Trophoblast cell (in vitro differentiated cells and primary cell): ENCODE measurements around the gene VPS29.

Experiments used
- DNase-seq, 2 donors: peaks; one replicate each; pipeline ENCODE4 v3.0.0-alpha.2; 2016
- H2AFZ ChIP-seq: 2 replicates; pipeline ENCODE4 v1.6.1; 2013; ENCODE audit warnings: low read length, moderate library complexity, mild to moderate bottlenecking; ENCODE audit not compliant: insufficient read depth, poor library complexity
- H2AK5ac ChIP-seq: 2 replicates; pipeline ENCODE4 v1.6.1; 2013; ENCODE audit warnings: mild to moderate bottlenecking, low read length
- H2BK120ac ChIP-seq: 2 replicates; pipeline ENCODE4 v1.6.1; 2013; ENCODE audit warnings: low read length, mild to moderate bottlenecking, moderate library complexity; ENCODE audit not compliant: insufficient read depth, poor library complexity
- H2BK12ac ChIP-seq: 2 replicates; pipeline ENCODE4 v1.6.1; 2013; ENCODE audit warnings: mild to moderate bottlenecking, low read length, moderate library complexity
- H2BK5ac ChIP-seq: 2 replicates; pipeline ENCODE4 v1.6.1; 2013; ENCODE audit warnings: low read length, low read depth, moderate library complexity, mild to moderate bottlenecking; ENCODE audit not compliant: poor library complexity
- H3K14ac ChIP-seq: 2 replicates; pipeline ENCODE4 v1.6.1; 2013; ENCODE audit warnings: mild to moderate bottlenecking, low read length
- H3K18ac ChIP-seq: 2 replicates; pipeline ENCODE4 v1.6.1; 2013; ENCODE audit warnings: mild to moderate bottlenecking, low read length
- H3K23ac ChIP-seq: 2 replicates; pipeline ENCODE4 v1.6.1; 2013; ENCODE audit warnings: low read length
- H3K27ac ChIP-seq: 2 replicates; pipeline ENCODE4 v1.5.1; 2013; ENCODE audit warnings: low read depth, mild to moderate bottlenecking, inconsistent platforms, low read length, moderate library complexity
- H3K27me3 ChIP-seq: 2 replicates; pipeline ENCODE4 v1.6.1; 2013; ENCODE audit warnings: inconsistent platforms, mild to moderate bottlenecking, low read length, moderate library complexity; ENCODE audit not compliant: insufficient read depth
- H3K36me3 ChIP-seq, 2 experiments: 1 replicate in 1 of 2; 2 replicates in 1 of 2; pipeline ENCODE4 v1.6.1; 2013; ENCODE audit warnings: low read length in 2 of 2, mild to moderate bottlenecking in 2 of 2, moderate library complexity in 1 of 2; ENCODE audit not compliant: insufficient read depth in 2 of 2, control insufficient read depth in 1 of 2
- H3K4ac ChIP-seq: 2 replicates; pipeline ENCODE4 v1.6.1; 2013; ENCODE audit warnings: low read depth, mild to moderate bottlenecking, low read length, moderate library complexity
- H3K4me1 ChIP-seq, 2 experiments: 1 replicate in 1 of 2; 2 replicates in 1 of 2; pipeline ENCODE4 v1.6.1; 2013; ENCODE audit warnings: low read length in 2 of 2, mild to moderate bottlenecking in 2 of 2, moderate library complexity in 1 of 2; ENCODE audit not compliant: insufficient read depth in 2 of 2, control insufficient read depth in 1 of 2
- H3K4me2 ChIP-seq: 2 replicates; pipeline ENCODE4 v1.6.1; 2013; ENCODE audit warnings: inconsistent platforms, mild to moderate bottlenecking, low read length, moderate library complexity
- H3K4me3 ChIP-seq: 2 replicates; pipeline ENCODE4 v1.5.1; 2013; ENCODE audit warnings: mild to moderate bottlenecking, low read depth, low read length, inconsistent platforms
- H3K79me1 ChIP-seq: one replicate; pipeline ENCODE4 v1.6.1; 2013; ENCODE audit warnings: low read length
- H3K79me2 ChIP-seq: 2 replicates; pipeline ENCODE4 v1.6.1; 2013; ENCODE audit warnings: low read length, mild to moderate bottlenecking; ENCODE audit not compliant: control insufficient read depth, insufficient read depth, poor library complexity
- H3K9ac ChIP-seq: 2 replicates; pipeline ENCODE4 v1.6.1; 2013; ENCODE audit warnings: mild to moderate bottlenecking, low read length
- H3K9me3 ChIP-seq: 2 replicates; pipeline ENCODE4 v1.6.1; 2013; ENCODE audit warnings: low read depth, mild to moderate bottlenecking, control low read depth, inconsistent platforms, low read length; ENCODE audit not compliant: insufficient read depth
- H4K12ac ChIP-seq: 2 replicates; pipeline ENCODE4 v1.6.1; 2013; ENCODE audit warnings: low read depth, mild to moderate bottlenecking, low read length, moderate library complexity
- H4K8ac ChIP-seq: 2 replicates; pipeline ENCODE4 v1.6.1; 2013; ENCODE audit warnings: low read depth, mild to moderate bottlenecking, low read length, moderate library complexity
- H4K91ac ChIP-seq: one replicate; pipeline ENCODE4 v1.6.1; 2013; ENCODE audit warnings: low read depth, mild to moderate bottlenecking, low read length, moderate library complexity
- WGBS: extraction: QIAGEN DNeasy Blood & Tissue Kit; methylation state at CpG from one replicate; pipeline ENCODE4 v1.1.7; 2013; ENCODE audit warnings: missing lambda C conversion rate; ENCODE audit not compliant: insufficient read length, insufficient coverage; ENCODE audit errors: extremely low coverage; 5-methylcytosine and 5-hydroxymethylcytosine counted together

The VPS29 gene

GRCh38 chr12:110501399-110501751 is 536 bp downstream of the VPS29 start:
- Histone ChIP-seq H2BK120ac (peak overlapping the region; percentile 64), H3K14ac (peak overlapping the region; percentile 71), H3K9ac (peak overlapping the region; percentile 94), H3K79me1 (peaks cover 5% of the 10 kb centered on the region), H3K4me1 (peaks cover 7% of the 10 kb centered on the region in 2 experiments), H2AK5ac (peak overlapping the region; percentile 28), H3K4me3 (peak overlapping the region; percentile 85), H2BK5ac (peak overlapping the region; percentile 58), H3K4ac (peak overlapping the region; percentile 82), H3K9me3 (no peaks in the 10 kb centered on the region), H3K36me3 (no peaks in the 10 kb centered on the region), H3K79me2 (peaks cover 5% of the 10 kb centered on the region), H4K91ac (peak overlapping the region; percentile 77), H3K27me3 (no peaks in the 10 kb centered on the region), H3K18ac (peak overlapping the region; percentile 93), H3K27ac (peak overlapping the region; percentile 15), H3K4me2 (peak overlapping the region; percentile 67), H2BK12ac (no peak overlapping the region), H4K8ac (peak overlapping the region; percentile 95), H2AFZ (peak overlapping the region; percentile 74), H3K23ac (no peak overlapping the region), H4K12ac (peak overlapping the region; percentile 61)
- DNase-seq = peak; percentile 84 to 86
- WGBS = no CpG with 5 or more reads among the region's 17 CpGs

- H3K14ac ChIP-seq = no peak overlapping the region
- WGBS = no CpG with 5 or more reads among the region's 4 CpGs
- H2BK5ac ChIP-seq = no peak overlapping the region
- no peak overlapping the region for H4K8ac ChIP-seq
- H2AFZ ChIP-seq = no peak overlapping the region
- no peak overlapping the region for H3K27ac ChIP-seq
- H4K12ac ChIP-seq = no peak overlapping the region
- no peak overlapping the region for H3K4ac ChIP-seq
- peaks cover 5 to 6% of the 10 kb centered on the region in 2 experiments for H3K36me3 ChIP-seq
- H3K4me1 ChIP-seq = peaks cover 7% of the 10 kb centered on the region in 2 experiments
- no peak overlapping the region for H3K9ac ChIP-seq
- no peaks in the 10 kb centered on the region for H3K27me3 ChIP-seq
- H2BK120ac ChIP-seq = no peak overlapping the region
- no peak overlapping the region for H2BK12ac ChIP-seq
- no peak overlapping the region for H4K91ac ChIP-seq
- H2AK5ac ChIP-seq = no peak overlapping the region
- no peak overlapping the region for H3K23ac ChIP-seq
- no peak overlapping the region for H3K18ac ChIP-seq
- DNase-seq = peak in 1 of 2 donors; percentile 31
- peaks cover 5% of the 10 kb centered on the region for H3K79me1 ChIP-seq
- no peak overlapping the region for H3K4me2 ChIP-seq
- no peaks in the 10 kb centered on the region for H3K9me3 ChIP-seq
- peaks cover 5% of the 10 kb centered on the region for H3K79me2 ChIP-seq
- H3K4me3 ChIP-seq = no peak overlapping the region
These were observed 2.8 kb downstream of the VPS29 start for GRCh38 chr12:110498984-110499706.

- no CpG with 5 or more reads among the region's 7 CpGs for WGBS
- DNase-seq = no peak
- Histone ChIP-seq H2BK5ac (no peak overlapping the region), H4K91ac (no peak overlapping the region), H3K36me3 (no peaks in the 10 kb centered on the region), H4K8ac (no peak overlapping the region), H3K4me3 (no peak overlapping the region), H3K18ac (no peak overlapping the region), H2AK5ac (no peak overlapping the region), H3K4ac (no peak overlapping the region), H3K14ac (no peak overlapping the region), H2BK120ac (no peak overlapping the region), H2AFZ (no peak overlapping the region), H3K27me3 (no peaks in the 10 kb centered on the region), H3K79me1 (no peaks in the 10 kb centered on the region), H3K23ac (no peak overlapping the region), H3K4me2 (no peak overlapping the region), H2BK12ac (no peak overlapping the region), H3K9ac (no peak overlapping the region), H3K9me3 (no peaks in the 10 kb centered on the region), H4K12ac (no peak overlapping the region), H3K79me2 (no peaks in the 10 kb centered on the region), H3K27ac (no peak overlapping the region), H3K4me1 (no peaks in the 10 kb centered on the region)
These were observed 26.5 kb downstream of the VPS29 start for GRCh38 chr12:110475426-110475825.

- Histone ChIP-seq H3K79me2 (no peaks in the 10 kb centered on the region), H3K4ac (peak within 1 kb of the TSS; percentile 58), H4K8ac (peak within 1 kb of the TSS; percentile 79), H2BK5ac (no peak within 1 kb of the TSS), H3K79me1 (peaks cover 3% of the 10 kb centered on the region), H2AK5ac (no peak within 1 kb of the TSS), H2BK120ac (no peak within 1 kb of the TSS), H3K14ac (peak within 1 kb of the TSS; percentile 63), H3K18ac (peak within 1 kb of the TSS; percentile 74), H3K4me2 (peak within 1 kb of the TSS; percentile 97), H3K9me3 (no peaks in the 10 kb centered on the region), H2BK12ac (no peak within 1 kb of the TSS), H3K27me3 (no peaks in the 10 kb centered on the region), H3K36me3 (peaks cover 2 to 9% of the 10 kb centered on the region in 2 experiments), H3K9ac (peak within 1 kb of the TSS; percentile 90), H3K4me3 (peak within 1 kb of the TSS; percentile 90), H3K27ac (peak within 1 kb of the TSS; percentile 30), H4K12ac (peak within 1 kb of the TSS; percentile 46), H3K4me1 (peaks cover 2 to 3% of the 10 kb centered on the region in 2 experiments), H4K91ac (peak within 1 kb of the TSS; percentile 42), H3K23ac (no peak within 1 kb of the TSS), H2AFZ (peak within 1 kb of the TSS; percentile 74)
- no CpG with 5 or more reads among the region's 78 CpGs for WGBS
- peak; percentile 98 to 100 for DNase-seq
These were observed 33.5 kb downstream of the VPS29 start, which contains the start of the genes FAM216A and GPN3 for GRCh38 chr12:110468214-110469048. Gene FAM216A (plus strand): TSS chr12:110468845. CDS start chr12:110468876, 31 bp downstream. Gene GPN3 (minus strand): TSS chr12:110468257. CDS start chr12:110468203, 54 bp downstream.
